GM23248 (cell line): ENCODE data around the gene CEP97.

ENCODE experiments used
- EZH2 ChIP-seq: fragments of 200-600 bp; sonication (generic); IDR thresholded peaks from 2 replicates; pipeline ENCODE4 v1.6.1; 2018; ENCODE audit warnings: antibody characterized with exemption, mild to moderate bottlenecking; ENCODE audit not compliant: insufficient read depth, poor library complexity, severe bottlenecking
- EZH2phosphoT487 ChIP-seq: fragments of 200-600 bp; sonication (generic); IDR thresholded peaks from 2 replicates; pipeline ENCODE4 v1.6.1; 2018; ENCODE audit warnings: antibody characterized with exemption, moderate library complexity, mild to moderate bottlenecking, low read depth; ENCODE audit not compliant: insufficient read depth

GRCh38 chr3:101781166-101781565 is 56.8 kb downstream of the CEP97 start:
- TF ChIP-seq EZH2 (no peak), EZH2phosphoT487 (no peak)
